SK-N-SH treated with all-trans-retinoic acid at 6 μM for 48 hours (cell line): ENCODE results near the gene ESRRA.

Experiments
- ATAC-seq: fragments of 200-7000 bp; cut with Tn5 transposase; 3 replicates; pipeline ENCODE4 v1.9.1; 2020; ENCODE audit warnings: mild to moderate bottlenecking, moderate library complexity
- ARNTL ChIP-seq: fragments of 450-650 bp; formaldehyde crosslinking; IDR thresholded peaks from 2 replicates; pipeline ENCODE4 v1.5.0; 2020; ENCODE audit warnings: low read depth, mild to moderate bottlenecking, moderate library complexity, borderline replicate concordance
- BACH2 ChIP-seq: fragments of 250-450 bp; sonication (Bioruptor Pico); IDR thresholded peaks from 2 replicates; pipeline ENCODE4 v1.9.0; 2021; ENCODE audit warnings: mild to moderate bottlenecking, borderline replicate concordance
- CREB5 ChIP-seq: fragments of 250-450 bp; sonication (Bioruptor Pico); IDR thresholded peaks from 2 replicates; pipeline ENCODE4 v1.5.1; 2020; ENCODE audit warnings: low read depth, mild to moderate bottlenecking, moderate library complexity
- CSDC2 ChIP-seq: fragments of 250-450 bp; sonication (Bioruptor Pico); IDR thresholded peaks from 2 replicates; pipeline ENCODE4 v1.5.0; 2020; ENCODE audit warnings: mild to moderate bottlenecking, moderate library complexity
- CSRNP3 ChIP-seq: fragments of 250-450 bp; sonication (Bioruptor Pico); IDR thresholded peaks from 2 replicates; pipeline ENCODE4 v1.5.1; 2021; ENCODE audit warnings: mild to moderate bottlenecking, moderate library complexity
- ESRRG ChIP-seq: fragments of 250-450 bp; sonication (Bioruptor Pico); IDR thresholded peaks from 2 replicates; pipeline ENCODE4 v1.6.1; 2021; ENCODE audit warnings: mild to moderate bottlenecking
- GLIS3 ChIP-seq: fragments of 250-450 bp; sonication (Bioruptor Pico); IDR thresholded peaks from 2 replicates; pipeline ENCODE4 v1.5.0; 2020; ENCODE audit warnings: mild to moderate bottlenecking, moderate library complexity
- OSR1 ChIP-seq: fragments of 250-450 bp; sonication (Bioruptor Pico); IDR thresholded peaks from 2 replicates; pipeline ENCODE4 v1.8.0; 2022; ENCODE audit warnings: moderate library complexity, mild to moderate bottlenecking, inconsistent platforms
- PATZ1 ChIP-seq: fragments of 250-450 bp; sonication (Bioruptor Pico); IDR thresholded peaks from 2 replicates; pipeline ENCODE4 v1.8.0; 2020; ENCODE audit warnings: mild to moderate bottlenecking, moderate library complexity, borderline replicate concordance
- POU6F1 ChIP-seq: fragments of 250-450 bp; sonication (Bioruptor Pico); IDR thresholded peaks from 2 replicates; pipeline ENCODE4 v1.8.0; 2021; ENCODE audit warnings: low read depth, mild to moderate bottlenecking, moderate library complexity, borderline replicate concordance
- PPARA ChIP-seq: fragments of 250-450 bp; sonication (Bioruptor Pico); IDR thresholded peaks from 2 replicates; pipeline ENCODE4 v1.5.0; 2020; ENCODE audit warnings: mild to moderate bottlenecking, borderline replicate concordance
- RARB ChIP-seq: fragments of 250-450 bp; sonication (Bioruptor Pico); IDR thresholded peaks from 2 replicates; pipeline ENCODE4 v1.8.0; 2021; ENCODE audit warnings: mild to moderate bottlenecking, moderate library complexity
- SNAI2 ChIP-seq: fragments of 250-450 bp; sonication (Bioruptor Pico); IDR thresholded peaks from 2 replicates; pipeline ENCODE4 v1.5.0; 2020; ENCODE audit warnings: mild to moderate bottlenecking, moderate library complexity
- TCF4 ChIP-seq: fragments of 250-450 bp; sonication (Bioruptor Pico); IDR thresholded peaks from 2 replicates; pipeline ENCODE4 v1.8.0; 2021; ENCODE audit warnings: mild to moderate bottlenecking, moderate library complexity, borderline replicate concordance
- TOX ChIP-seq: fragments of 250-450 bp; sonication (Bioruptor Pico); IDR thresholded peaks from 2 replicates; pipeline ENCODE4 v1.8.0; 2021; ENCODE audit warnings: mild to moderate bottlenecking, moderate library complexity, borderline replicate concordance
- TSHZ2 ChIP-seq: fragments of 250-450 bp; sonication (Bioruptor Pico); IDR thresholded peaks from 2 replicates; pipeline ENCODE4 v1.5.0; 2020; ENCODE audit warnings: mild to moderate bottlenecking, moderate library complexity
- ZC3H10 ChIP-seq: fragments of 250-450 bp; sonication (Bioruptor Pico); IDR thresholded peaks from 2 replicates; pipeline ENCODE4 v1.5.1; 2021; ENCODE audit warnings: mild to moderate bottlenecking, moderate library complexity
- ZFP3 ChIP-seq: fragments of 250-450 bp; sonication (Bioruptor Pico); IDR thresholded peaks from 2 replicates; pipeline ENCODE4 v1.5.0; 2020; ENCODE audit warnings: mild to moderate bottlenecking, moderate library complexity
- ZFP30 ChIP-seq: fragments of 450-650 bp; formaldehyde crosslinking; IDR thresholded peaks from 2 replicates; pipeline ENCODE4 v1.5.0; 2022; ENCODE audit warnings: mild to moderate bottlenecking, moderate library complexity
- ZNF565 ChIP-seq: fragments of 450-650 bp; formaldehyde crosslinking; conservative IDR thresholded peaks from 2 replicates; pipeline ENCODE4 v1.5.0; 2020; ENCODE audit warnings: low read depth, mild to moderate bottlenecking, moderate library complexity
- ZNF8 ChIP-seq: fragments of 450-650 bp; formaldehyde crosslinking; IDR thresholded peaks from 2 replicates; pipeline ENCODE4 v1.5.0; 2020; ENCODE audit warnings: mild to moderate bottlenecking, moderate library complexity

The ESRRA gene

GRCh38 chr11:64341429-64341828, 36.1 kb downstream of the ESRRA start:
- ATAC-seq = no peak
- TF ChIP-seq RARB (CRISPR knock-in tag) (no peak), ESRRG (no peak), ZC3H10 (no peak), GLIS3 (CRISPR knock-in tag) (no peak), ARNTL (CRISPR knock-in tag) (no peak), OSR1 (no peak), SNAI2 (CRISPR knock-in tag) (no peak), CREB5 (CRISPR knock-in tag) (no peak), TCF4 (no peak), PATZ1 (CRISPR knock-in tag) (no peak), POU6F1 (CRISPR knock-in tag) (no peak), ZNF565 (CRISPR knock-in tag) (no peak), TOX (CRISPR knock-in tag) (no peak), CSDC2 (no peak), CSRNP3 (CRISPR knock-in tag) (no peak), PPARA (CRISPR knock-in tag) (no peak), ZNF8 (CRISPR knock-in tag) (no peak), ZFP30 (CRISPR knock-in tag) (no peak)
- TF ChIP-seq, all 23 proteins: peak for 0

- ATAC-seq = no peak
- TF ChIP-seq ZFP3 (CRISPR knock-in tag) (no peak), PPARA (CRISPR knock-in tag) (no peak), ZFP30 (CRISPR knock-in tag) (no peak), ZNF565 (CRISPR knock-in tag) (no peak), CREB5 (CRISPR knock-in tag) (no peak), ZC3H10 (no peak), TCF4 (no peak), TSHZ2 (CRISPR knock-in tag) (no peak), BACH2 (no peak), PATZ1 (CRISPR knock-in tag) (no peak)
Measured at GRCh38 chr11:64341851-64342791, 36.8 kb downstream of the ESRRA start.
